Transverse colon (tissue), 3 donors: ENCODE measurements around the gene SYT7.

ENCODE experiments used
- POLR2A ChIP-seq: fragments of 450-650 bp; IDR thresholded peaks from one replicate; pipeline ENCODE4 v1.6.1; 2016; ENCODE audit warnings: antibody characterized with exemption, mild to moderate bottlenecking, moderate library complexity
- POLR2AphosphoS5 ChIP-seq, 3 donors: sonication (generic); formaldehyde crosslinking; IDR thresholded peaks; one replicate each; pipeline ENCODE4 v1.6.1; 2016; ENCODE audit warnings: antibody characterized with exemption in 3 of 3

DNA sequence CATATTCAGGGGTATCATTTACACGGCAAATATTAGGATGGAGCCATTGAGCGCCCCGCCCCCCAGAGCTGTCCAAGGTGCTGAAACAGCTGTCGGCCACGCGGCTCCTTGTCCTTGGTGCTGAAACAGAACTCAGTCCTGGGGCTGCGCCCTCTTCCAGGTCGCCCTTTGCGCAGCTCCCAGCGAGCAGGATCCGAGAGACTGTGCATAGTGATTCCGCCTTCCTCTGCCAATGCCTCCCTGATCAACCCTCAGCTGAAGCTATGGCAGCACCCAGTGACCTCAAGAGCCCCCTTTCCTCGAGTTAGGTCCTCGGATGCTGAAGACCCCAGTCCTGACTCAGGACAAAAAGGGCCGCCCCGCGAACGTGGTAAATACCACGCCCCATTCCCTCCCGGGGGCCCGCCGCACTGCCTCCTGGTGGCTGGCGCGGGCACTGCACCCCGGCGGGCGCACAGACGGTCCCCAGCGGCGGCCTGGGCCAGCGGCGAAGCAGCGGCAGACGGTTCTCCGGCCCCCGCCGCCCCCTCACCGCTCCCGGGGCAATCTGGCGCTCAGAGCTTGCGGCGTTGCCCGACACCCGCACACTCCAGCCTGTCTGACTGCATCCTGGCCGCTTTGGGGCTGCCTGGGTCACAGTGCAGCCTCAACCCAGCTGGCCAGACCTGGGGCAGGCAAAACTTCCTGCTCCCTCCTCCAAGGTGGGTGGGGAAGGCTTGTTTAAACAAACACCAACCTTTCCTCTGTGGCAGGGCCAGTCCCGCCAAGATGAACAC, 13.4 kb downstream of the SYT7 start:
- no peak for TF ChIP-seq POLR2A
- TF ChIP-seq POLR2AphosphoS5 (IDR thresholded peaks at IDR 0.05): peak in 2 of 3 donors; percentile 56 to 68
